NCI-H510A treated with DMSO at 0.1 percent for 48 hours (cell line): ENCODE data around the gene IBA57.
"Not testable (repeated sequence)": the region's sequence is repeated elsewhere in the genome, so short reads cannot be mapped to it uniquely, and the experiment has no call there.

Experiments used
- DNase-seq: peaks from one replicate; lab custom pipeline; 2025; lab: John Stamatoyannopoulos, UW

The IBA57 gene

DNA sequence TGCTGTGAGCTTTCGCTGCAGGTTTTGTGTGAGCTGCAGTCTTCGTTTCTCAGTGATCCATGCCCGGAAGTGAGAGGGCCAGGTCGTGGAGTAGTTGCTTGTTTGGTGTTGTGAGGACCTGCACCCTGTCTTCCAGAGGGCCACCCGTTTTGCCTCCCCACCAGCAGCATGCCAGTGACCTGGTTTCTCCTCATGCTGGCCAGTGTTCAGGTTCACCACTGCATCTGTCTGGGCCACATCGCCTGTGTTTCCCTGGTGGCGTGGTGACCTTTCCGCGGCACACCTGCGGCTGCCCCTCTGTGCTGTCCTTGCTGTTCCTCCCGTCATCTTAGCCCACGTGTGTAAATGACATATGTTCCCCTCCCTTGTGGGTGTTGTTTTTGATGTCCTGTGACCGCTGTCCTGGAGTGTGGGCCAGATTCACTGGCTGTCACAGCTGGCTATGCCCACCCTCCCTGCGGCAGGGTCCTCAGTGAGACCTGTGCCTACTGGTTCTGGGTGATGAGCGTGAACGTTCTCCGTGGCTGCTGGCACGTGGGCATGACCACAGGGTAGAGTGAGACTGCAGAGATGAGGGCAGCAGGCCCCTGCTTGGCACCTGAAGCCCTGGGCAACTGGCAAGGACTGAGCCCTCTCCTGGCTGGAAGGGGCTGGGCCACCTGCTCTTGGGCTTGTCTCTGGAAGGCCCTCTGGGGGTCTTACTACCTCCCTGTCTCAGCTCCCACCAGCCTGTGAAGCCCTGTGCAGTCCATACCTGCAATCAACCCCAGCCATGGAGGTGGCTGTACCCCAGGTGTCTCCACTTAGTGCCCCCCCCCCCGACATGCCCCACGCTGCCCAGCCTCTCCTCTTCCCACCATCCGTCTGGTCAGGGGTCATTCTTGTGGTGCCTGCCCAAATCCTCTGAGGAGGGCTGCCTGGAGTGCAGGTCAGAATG, 7.3 kb downstream of the IBA57 start:
- DNase-seq: no peak

- not testable (repeated sequence) for DNase-seq
Observed at GRCh38 chr1:228173528-228174481, 8.2 kb downstream of the IBA57 start.

GRCh38 chr1:228174482-228175315, 9.1 kb downstream of the IBA57 start:
- DNase-seq: no peak

- DNase-seq: no peak
Observed at GRCh38 chr1:228175316-228176023, 9.9 kb downstream of the IBA57 start.

DNA sequence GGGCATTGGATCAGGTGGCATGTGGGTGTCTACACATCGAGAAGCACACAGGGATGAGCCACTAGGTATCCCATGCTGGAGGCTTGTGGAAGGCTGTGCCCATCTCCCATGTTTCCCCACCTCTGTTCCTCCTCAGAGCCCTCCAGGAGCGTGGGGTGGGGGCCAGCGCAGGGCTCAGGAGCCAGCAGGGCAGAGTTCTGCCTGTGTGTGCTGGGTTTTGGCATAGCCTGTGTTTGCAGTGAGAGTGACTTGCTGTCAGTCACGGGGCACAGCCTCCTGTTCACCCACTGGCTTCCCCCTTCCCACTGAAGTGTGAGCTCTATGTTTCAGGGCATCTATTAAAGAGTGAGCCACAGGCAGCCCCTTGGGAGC, 10.4 kb downstream of the IBA57 start:
- no peak for DNase-seq

DNA sequence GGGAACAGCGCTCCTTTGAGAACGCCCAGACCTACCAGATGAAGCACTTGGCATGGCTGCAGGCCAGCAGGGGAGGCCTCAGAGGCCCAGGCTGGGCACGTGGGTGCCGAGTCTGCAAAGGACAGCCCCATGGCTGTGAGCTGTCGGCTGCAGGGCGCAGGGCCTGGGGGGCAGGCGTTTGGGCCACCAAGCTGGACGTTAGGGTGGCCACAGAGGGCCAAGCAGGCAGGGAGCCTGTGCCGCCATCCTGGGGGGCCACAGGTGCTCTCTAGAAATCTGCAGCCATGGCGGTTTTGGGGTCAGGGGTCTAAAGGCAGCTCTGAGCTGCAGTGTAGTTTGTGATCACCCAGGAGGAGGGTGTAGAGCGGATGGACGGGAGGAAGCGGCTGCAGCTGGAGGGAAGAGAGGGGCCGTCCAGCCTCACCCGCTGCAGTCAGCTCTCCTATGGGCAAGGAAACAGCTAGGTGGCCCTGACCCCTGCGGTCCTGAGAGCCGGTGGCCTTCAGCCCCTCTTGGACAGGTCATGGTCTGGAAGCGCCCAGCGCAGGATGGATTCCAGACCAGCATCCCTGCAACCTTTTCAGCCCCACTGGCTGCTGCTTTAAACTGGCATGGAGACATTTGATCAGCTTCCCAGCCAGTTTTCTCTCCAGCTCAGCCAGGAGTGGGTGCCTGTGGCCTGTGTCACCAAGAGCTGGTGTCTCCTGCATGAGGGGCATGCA, 11.0 kb downstream of the IBA57 start:
- no peak for DNase-seq

DNA sequence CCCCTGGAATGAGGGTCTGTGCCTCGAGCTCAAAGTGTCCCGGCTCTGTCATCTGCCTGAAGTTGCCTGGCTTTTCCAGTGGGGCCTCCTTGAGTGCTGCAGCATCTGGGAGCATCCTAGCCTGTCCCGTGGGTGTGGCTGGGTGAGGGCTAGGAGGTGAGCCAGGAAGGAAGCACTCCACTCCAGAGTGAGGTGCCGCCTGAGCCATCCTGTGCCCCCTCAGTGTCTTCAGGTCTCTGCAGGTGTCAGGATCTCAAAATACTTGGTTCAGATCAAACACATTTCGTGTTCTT, 11.5 kb downstream of the IBA57 start:
- no peak for DNase-seq

DNA sequence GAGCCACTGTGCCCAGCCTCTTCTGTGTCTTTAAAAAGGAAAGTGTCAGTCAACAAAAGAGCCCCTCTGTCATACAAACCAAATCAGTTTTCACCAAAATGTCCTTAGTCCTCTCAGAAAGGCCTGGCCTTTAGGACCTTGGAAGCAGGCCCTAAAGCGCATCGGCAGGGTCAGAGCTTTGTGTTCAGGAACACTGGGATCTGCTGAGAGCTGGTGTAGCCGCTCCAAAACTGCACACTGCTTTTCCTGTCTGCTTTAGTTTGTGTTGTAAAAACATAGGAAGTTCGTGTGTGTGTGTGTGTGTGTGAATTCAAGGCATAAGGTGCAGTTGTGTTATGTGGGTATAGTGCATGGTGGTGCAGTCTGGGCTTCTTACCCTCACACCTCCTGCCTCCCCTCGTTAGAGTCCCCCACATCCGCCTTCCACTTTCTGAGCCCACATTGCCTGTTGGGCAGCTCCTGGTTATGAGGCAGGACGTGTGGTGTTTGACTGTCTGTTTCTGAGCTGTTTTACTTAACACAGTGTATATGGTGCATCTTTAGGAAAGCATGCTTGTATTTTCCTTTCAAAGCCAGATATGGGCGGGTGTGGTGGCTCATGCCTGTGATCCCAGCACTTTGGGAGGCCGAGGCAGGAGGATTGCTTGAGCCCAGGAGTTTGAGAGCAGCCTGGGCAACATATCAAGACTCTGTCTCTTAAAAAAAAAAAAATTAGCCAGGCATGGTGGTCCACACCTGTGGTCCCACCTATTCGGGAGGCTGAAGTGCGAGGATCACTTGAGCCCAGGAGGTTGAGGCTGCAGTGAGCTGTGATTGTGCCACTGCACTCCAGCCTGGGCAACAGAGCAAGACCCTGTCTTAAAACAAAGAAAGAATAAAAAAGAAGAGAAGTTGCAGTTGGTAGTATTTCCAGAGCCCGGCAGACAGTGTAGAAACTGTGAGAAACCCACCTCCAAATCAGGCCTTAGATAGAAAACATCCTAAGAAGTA, 12.4 kb downstream of the IBA57 start:
- DNase-seq: no peak

GRCh38 chr1:228178737-228179684, 13.4 kb downstream of the IBA57 start:
- no peak for DNase-seq

GRCh38 chr1:228180271-228180958, 14.8 kb downstream of the IBA57 start:
- no peak for DNase-seq

DNA sequence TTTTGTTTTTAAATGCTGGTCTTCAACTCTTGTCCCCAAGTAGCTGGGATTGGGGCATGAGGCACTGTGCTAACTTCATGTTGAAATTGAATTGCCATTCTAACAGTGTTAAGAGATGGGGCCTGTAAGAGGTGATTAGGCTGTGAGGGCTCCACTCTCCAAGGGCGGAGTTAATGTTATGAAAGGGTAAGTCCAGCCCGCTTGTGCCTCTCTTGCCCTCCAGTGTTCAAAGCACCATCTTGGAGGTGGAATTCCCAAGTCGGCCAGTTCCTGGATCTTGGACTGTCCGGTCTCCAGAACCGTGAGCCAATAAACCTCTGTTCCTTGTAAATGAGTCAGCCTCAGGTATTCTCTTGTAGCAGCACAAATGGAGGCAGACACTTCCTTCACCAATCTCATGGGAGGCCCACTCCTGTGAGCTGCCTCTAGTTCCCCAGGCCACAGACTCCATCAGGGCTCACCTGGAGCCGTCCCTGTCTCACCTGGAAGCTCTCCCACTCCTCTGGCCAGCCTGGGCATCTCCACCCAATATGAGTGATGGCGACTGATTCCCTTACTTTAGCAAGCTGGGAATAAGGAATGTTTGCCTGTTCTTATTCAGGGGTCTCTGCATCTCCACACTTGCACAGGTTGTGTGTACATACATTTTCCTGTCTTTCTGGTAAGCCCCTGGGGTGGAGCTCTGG, 15.5 kb downstream of the IBA57 start:
- no peak for DNase-seq

- no peak for DNase-seq
Observed at GRCh38 chr1:228181645-228182034, 16.0 kb downstream of the IBA57 start.

- no peak for DNase-seq
Observed at GRCh38 chr1:228182296-228183030, 16.9 kb downstream of the IBA57 start.

DNA sequence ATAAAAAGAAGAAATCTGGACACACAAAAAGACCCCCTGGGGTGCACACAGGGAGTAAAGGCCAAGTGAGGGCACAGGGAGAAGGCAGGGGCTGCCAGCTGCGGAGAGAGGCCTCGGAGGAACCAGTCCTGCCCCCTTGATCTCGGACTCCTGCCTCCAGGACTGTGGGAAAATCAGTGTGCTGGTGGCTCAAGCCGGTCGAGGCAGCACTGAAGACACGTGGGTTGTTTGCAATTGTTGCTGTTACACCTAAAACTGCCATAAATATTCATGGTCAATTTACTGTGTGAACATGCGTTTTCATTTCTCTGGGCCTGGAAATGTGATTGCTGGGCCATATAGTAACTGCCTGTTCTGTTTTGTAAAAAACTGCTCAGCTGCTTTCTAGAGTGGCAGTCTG, 18.5 kb downstream of the IBA57 start:
- DNase-seq: no peak

GRCh38 chr1:228185641-228185965, 20.0 kb downstream of the IBA57 start:
- DNase-seq: no peak

DNA sequence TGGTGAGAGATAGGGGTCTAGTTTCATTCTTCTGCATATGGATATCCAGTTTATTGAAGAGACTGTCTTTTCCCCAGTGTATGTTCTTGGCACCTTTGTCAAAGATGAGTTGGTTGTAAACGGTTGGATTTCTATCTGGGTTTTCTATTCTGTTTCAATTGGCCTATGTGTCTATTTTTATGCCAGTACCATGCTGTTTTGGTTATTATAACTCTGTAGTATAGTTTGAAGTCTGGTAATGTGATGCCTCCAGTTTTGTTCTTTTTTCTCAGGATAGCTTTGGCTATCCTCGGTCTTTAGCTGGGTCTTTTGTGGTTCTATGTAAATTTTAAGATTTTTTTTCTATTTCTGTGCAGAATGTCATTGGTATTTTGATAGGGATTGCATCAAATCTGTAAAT, 22.6 kb downstream of the IBA57 start:
- not testable (repeated sequence) for DNase-seq

- no peak for DNase-seq
Observed at GRCh38 chr1:228190182-228190581, 24.6 kb downstream of the IBA57 start.
